Measurements from ENCODE around the gene LIN37. TPM values are rescaled to one million over a fixed set of nuclear protein-coding genes. Genes with fewer than 3 reads are reported as not detected.

The LIN37 gene
- total and polyA plus RNA-seq, 9 of the 15 experiments (the other 6 are each of a cell fraction or from before 2014, with no cell fraction given) = 1.2 to 12.5 (median 8.6) TPM

GRCh38 chr19:35777961-35778360, 29.6 kb downstream of the LIN37 start:
- no peaks in the 10 kb centered on the region for H3K27me3 ChIP-seq (ENCODE audit: control insufficient read depth in 2 of 2, insufficient read depth in 2 of 2, low read length in 2 of 2)
- POLR2A ChIA-PET = interaction anchor here (0.6 kb wide), 1 partner anchor 146 kb away, joined by 3 read pairs; no protein-coding TSS in a partner anchor
- H3K9me1 ChIP-seq (ENCODE audit: control insufficient read depth, insufficient read depth, low read length) = peaks cover 2% of the 10 kb centered on the region
- peaks cover 5% of the 10 kb centered on the region; the same call in 1 of the 3 replicates for H3K79me2 ChIP-seq (ENCODE audit: control insufficient read depth, insufficient read depth, low read length)
- TF ChIP-seq ZNF224 (CRISPR knock-in tag; IDR thresholded peaks at IDR 0.05) (no peak), ATF1 (CRISPR knock-in tag; IDR thresholded peaks at IDR 0.05) (no peak), ATF1 (tag; IDR thresholded peaks at IDR 0.05) (no peak), JUN (IDR thresholded peaks at IDR 0.05; ENCODE audit: borderline replicate concordance, low read depth, low read length) (no peak), JUN (CRISPR knock-in tag; IDR thresholded peaks at IDR 0.05; ENCODE audit: borderline replicate concordance) (no peak), HDAC3 (IDR thresholded peaks at IDR 0.05; ENCODE audit: borderline replicate concordance, partially characterized antibody) (no peak), E2F1 (CRISPR knock-in tag; IDR thresholded peaks at IDR 0.05) (no peak), ZNF583 (CRISPR knock-in tag; IDR thresholded peaks at IDR 0.05) (no peak), KDM5B (IDR thresholded peaks at IDR 0.05; ENCODE audit: insufficient replicate concordance, low read depth, low read length) (no peak), XRCC5 (IDR thresholded peaks at IDR 0.05; ENCODE audit: low read depth, low read length) (no peak), TSHZ1 (CRISPR knock-in tag; IDR thresholded peaks at IDR 0.05) (no peak)
- peak overlapping the region in 1 of 2 experiments; percentile 65; a peak in 1 of 4 replicates for H3K9ac ChIP-seq (ENCODE audit: insufficient read depth in 1 of 2, low read depth in 2 of 2, low read length in 2 of 2)
- DNase-seq (ENCODE audit: extremely low read depth in 1 of 4, low spot score in 3 of 4) = no peak
- FAIRE-seq = no peak
- H3K4me3 ChIP-seq = no peak overlapping the region
- no peak for ATAC-seq
- 74% methylated on average over 7 of the region's 7 CpGs for WGBS (ENCODE audit: insufficient coverage, low coverage, missing lambda C conversion rate)
- H3K9me3 ChIP-seq (replicated peaks; ENCODE audit: control insufficient read depth, insufficient read depth, low read depth, low read length) = no peaks in the 10 kb centered on the region
- in situ Hi-C loops (cut with MboI) = no loop called here
- BruUV-seq (replicated peaks) = no TSS peak
- H3K27ac ChIP-seq (ENCODE audit: extremely low read depth, low read depth, low read length) = no peak overlapping the region
- no peak overlapping the region for H2AFZ ChIP-seq (ENCODE audit: low read depth, low read length)
- H3K4me1 ChIP-seq (replicated peaks in 1 of 2; ENCODE audit: control insufficient read depth in 2 of 2, insufficient read depth in 2 of 2, low read length in 2 of 2) = peaks cover 10 to 38% of the 10 kb centered on the region in 2 experiments
- H4K20me1 ChIP-seq (replicated peaks; ENCODE audit: control insufficient read depth, insufficient read depth, low read length) = no peaks in the 10 kb centered on the region; the same call in 1 of the 2 replicates
- H3K4me2 ChIP-seq (ENCODE audit: insufficient read depth, low read length) = no peak overlapping the region
- CTCF ChIA-PET (ENCODE audit: low intra/inter-chr PET ratio) = no interaction called here
- H3K36me3 ChIP-seq (ENCODE audit: control insufficient read depth, insufficient read depth, low read length) = peaks cover 24% of the 10 kb centered on the region; the same call in 2 of the 3 replicates
- intact Hi-C loops (cut with micrococcal nuclease) = no loop called here

All from K562 (cell line).